K562 (cell line): ENCODE data around the gene ENSA. TPM values are rescaled to one million over a fixed set of nuclear protein-coding genes. Genes with fewer than 3 reads are reported as not detected.

Experiments used
- ATAC-seq: fragments of 200-7000 bp; cut with Tn5 transposase; 3 replicates; pipeline ENCODE4 v1.9.1; 2020; ENCODE audit warnings: moderate library complexity
- BruUV-seq: library from RNA; stranded (reverse); fragments of 400-500 nt; replicated peaks from 2 replicates; lab custom pipeline; 2021; lab: Mats Ljungman, UMichigan
- CTCF ChIA-PET: fragments of 300-600 bp; formaldehyde crosslinking; extraction: SDS; loops from one replicate; lab custom pipeline; 2021; ENCODE audit warnings: low intra/inter-chr PET ratio; lab: Yijun Ruan, JAX
- POLR2A ChIA-PET: fragments of 300-600, 350-650 bp; sonication (Branson Sonifier 250); formaldehyde crosslinking; extraction: SDS; loops from one replicate; lab custom pipeline; 2021; ENCODE audit warnings: antibody characterized with exemption, inconsistent platforms; lab: Yijun Ruan, JAX
- DNase-seq, 4 experiments: peaks; one replicate each; pipeline versions ENCODE4 v3.0.0 to v3.0.0-alpha.2; 2011 to 2018; ENCODE audit warnings: low spot score in 3 of 4, mixed read lengths in 3 of 4; ENCODE audit errors: extremely low read depth in 1 of 4
- FAIRE-seq: peaks from 2 replicates; lab custom pipeline; 2011; peaks lifted over from hg19 to GRCh38; lab: Jason Lieb, UNC
- H2AFZ ChIP-seq: 2 replicates; pipeline ENCODE4 v1.6.0; 2011; ENCODE audit warnings: low read depth, low read length, control low read depth, inconsistent platforms
- H3K27ac ChIP-seq: fragments of 200-600 bp; 3 replicates; pipeline ENCODE4 v1.8.0; 2011; ENCODE audit warnings: low read depth, mild to moderate bottlenecking, control low read depth, inconsistent platforms, low read length, moderate library complexity, mixed read lengths; ENCODE audit errors: extremely low read depth
- H3K27me3 ChIP-seq, 2 experiments: fragments of 300-600 bp in 1 of 2; 2 replicates in 1 of 2; 3 replicates in 1 of 2; pipeline versions ENCODE4 v1.6.0 to v1.8.0; 2011; ENCODE audit warnings: inconsistent platforms in 2 of 2, low read length in 2 of 2, mild to moderate bottlenecking in 1 of 2, mixed read lengths in 1 of 2, moderate library complexity in 1 of 2; ENCODE audit not compliant: control insufficient read depth in 2 of 2, insufficient read depth in 2 of 2
- H3K36me3 ChIP-seq: fragments of 300-600 bp; 3 replicates; pipeline ENCODE4 v1.8.0; 2011; ENCODE audit warnings: mild to moderate bottlenecking, low read length, inconsistent platforms; ENCODE audit not compliant: control insufficient read depth, insufficient read depth
- H3K4me1 ChIP-seq, 2 experiments: fragments of 200-600 bp in 1 of 2; replicated peaks in 1 of 2; 2 replicates in 1 of 2; 3 replicates in 1 of 2; pipeline versions ENCODE4 v1.5.1 to v1.8.0; 2011; ENCODE audit warnings: inconsistent platforms in 2 of 2, low read length in 2 of 2, mild to moderate bottlenecking in 1 of 2, mixed read lengths in 1 of 2, moderate library complexity in 1 of 2; ENCODE audit not compliant: control insufficient read depth in 2 of 2, insufficient read depth in 2 of 2
- H3K4me2 ChIP-seq: 2 replicates; pipeline ENCODE4 v1.6.1; 2011; ENCODE audit warnings: low read length, control low read depth, inconsistent platforms, mixed read lengths; ENCODE audit not compliant: insufficient read depth
- H3K4me3 ChIP-seq: fragments of 200-600 bp; sonication (generic), shearing (Covaris generic); 2 replicates; pipeline ENCODE4 v1.5.1; 2016; ENCODE audit warnings: control low read depth, inconsistent platforms
- H3K79me2 ChIP-seq: fragments of 200-600 bp; 3 replicates; pipeline ENCODE4 v1.8.0; 2011; ENCODE audit warnings: low read length, inconsistent platforms; ENCODE audit not compliant: control insufficient read depth, insufficient read depth
- H3K9ac ChIP-seq, 2 experiments: 2 replicates each; pipeline versions ENCODE4 v1.6.0 to v1.6.1; 2011; ENCODE audit warnings: low read depth in 2 of 2, low read length in 2 of 2, control low read depth in 1 of 2, inconsistent platforms in 1 of 2, mild to moderate bottlenecking in 1 of 2, mixed read lengths in 1 of 2; ENCODE audit not compliant: insufficient read depth in 1 of 2
- H3K9me1 ChIP-seq: one replicate; pipeline ENCODE4 v1.6.0; 2011; ENCODE audit warnings: inconsistent platforms, mild to moderate bottlenecking, low read length, moderate library complexity; ENCODE audit not compliant: control insufficient read depth, insufficient read depth
- H3K9me3 ChIP-seq: replicated peaks from 2 replicates; pipeline ENCODE4 v1.5.1; 2011; ENCODE audit warnings: low read depth, low read length, inconsistent platforms; ENCODE audit not compliant: control insufficient read depth, insufficient read depth
- H4K20me1 ChIP-seq: replicated peaks from 2 replicates; pipeline ENCODE4 v1.6.1; 2011; ENCODE audit warnings: low read length, inconsistent platforms, mixed read lengths; ENCODE audit not compliant: control insufficient read depth, insufficient read depth
- KDM4B ChIP-seq, 2 experiments: fragments of 450-650 bp in 1 of 2; sonication (generic) in 1 of 2; IDR thresholded peaks; 2 replicates each; pipeline ENCODE4 v1.6.1; 2016 to 2017; ENCODE audit warnings: borderline replicate concordance in 2 of 2, antibody characterized with exemption in 1 of 2, low read depth in 1 of 2, mild to moderate bottlenecking in 1 of 2
- MCM5 ChIP-seq: fragments of 450-650 bp; IDR thresholded peaks from 2 replicates; pipeline ENCODE4 v1.6.1; 2016; ENCODE audit warnings: low read depth
- MECOM ChIP-seq: fragments of 250-450 bp; sonication (Bioruptor Pico); IDR thresholded peaks from 2 replicates; pipeline ENCODE4 v1.8.0; 2022; ENCODE audit warnings: inconsistent platforms
- PTRF ChIP-seq: fragments of 450-650 bp; IDR thresholded peaks from 2 replicates; pipeline ENCODE4 v1.6.1; 2016; ENCODE audit warnings: mild to moderate bottlenecking, missing genetic modification characterization, missing compliant biosample characterization
- RBFOX2 ChIP-seq: fragments of 200-400 bp; formaldehyde crosslinking; IDR thresholded peaks from 2 replicates; pipeline ENCODE4 v1.6.1; 2017; ENCODE audit warnings: low read depth, mild to moderate bottlenecking, low read length, moderate library complexity
- RFX7 ChIP-seq: fragments of 250-450 bp; sonication (Bioruptor Pico); IDR thresholded peaks from 2 replicates; pipeline ENCODE4 v1.5.1; 2021; ENCODE audit warnings: mild to moderate bottlenecking
- SNIP1 ChIP-seq: fragments of 450-650 bp; IDR thresholded peaks from 2 replicates; pipeline ENCODE4 v1.7.1; 2017; ENCODE audit warnings: low read depth, mild to moderate bottlenecking
- TEAD1 ChIP-seq, 2 experiments: fragments of 450-650 bp in 1 of 2; sonication (generic) in 1 of 2; formaldehyde crosslinking; IDR thresholded peaks; 2 replicates each; pipeline versions ENCODE4 v1.4.0 to v1.8.0; 2020 to 2022; ENCODE audit warnings: mild to moderate bottlenecking in 2 of 2, missing genetic modification reagents in 1 of 2
- ZBTB12 ChIP-seq: fragments of 250-450 bp; sonication (Bioruptor Pico); IDR thresholded peaks from 2 replicates; pipeline ENCODE4 v1.4.0; 2020
- ZBTB8A ChIP-seq: fragments of 450-650 bp; IDR thresholded peaks from 2 replicates; pipeline ENCODE4 v1.6.1; 2018; ENCODE audit warnings: mild to moderate bottlenecking, moderate library complexity; ENCODE audit not compliant: partially characterized antibody
- ZNF140 ChIP-seq: fragments of 250-450 bp; sonication (Bioruptor Pico); IDR thresholded peaks from 2 replicates; pipeline ENCODE4 v1.8.0; 2021; ENCODE audit warnings: moderate library complexity, mild to moderate bottlenecking, inconsistent platforms
- ZNF253 ChIP-seq: fragments of 250-450 bp; sonication (Bioruptor Pico); conservative IDR thresholded peaks from 2 replicates; pipeline ENCODE4 v1.6.1; 2021; ENCODE audit warnings: mild to moderate bottlenecking
- ZNF764 ChIP-seq: fragments of 250-450 bp; sonication (Bioruptor Pico); IDR thresholded peaks from 2 replicates; pipeline ENCODE4 v1.4.0; 2020; ENCODE audit warnings: low read depth, mild to moderate bottlenecking, moderate library complexity
- WGBS: fragments of 100-300 bp; shearing (Covaris generic); methylation state at CpG from one replicate; pipeline ENCODE4 v1.1.6; 2016; ENCODE audit warnings: low coverage, mixed read lengths; ENCODE audit not compliant: insufficient coverage; ENCODE audit errors: missing lambda C conversion rate; 5-methylcytosine and 5-hydroxymethylcytosine counted together
- in situ Hi-C: fragments of 300-500 bp; cut with MboI; formaldehyde crosslinking; loops from 4 replicates; pipeline ENCODE4 v1.15.0; 2018; ENCODE audit warnings: inconsistent platforms, mixed read lengths
- intact Hi-C: fragments of 100-400 bp; cut with micrococcal nuclease; formaldehyde crosslinking; loops from 2 replicates; pipeline ENCODE4 v1.14.2; 2022
- polyA plus RNA-seq, 8 experiments: library from polyadenylated mRNA; depleted of rRNA in 4 of 8; stranded (reverse) in 5 of 8; unstranded in 3 of 8; fragments of >200 nt; fragmentation: Nextera tagmentation in 2 of 8; fragmentation: Illumina TruSeq in 1 of 8; extraction: Ambion mirVana in 2 of 8; extraction: Trizol in 1 of 8; gene quantifications; 2 replicates each; pipeline versions ENCODE4 v1.2.1 to v1.2.3, GENCODE V29; 2011 to 2014; ENCODE audit warnings: inconsistent platforms in 1 of 8, missing spikeins in 1 of 8
- total RNA-seq, 7 experiments: library from RNA; depleted of rRNA in 6 of 7; stranded (reverse); fragments of >200 nt in 6 of 7; fragmentation: Illumina TruSeq in 2 of 7; extraction: Trizol in 2 of 7; gene quantifications; 2 replicates each; pipeline versions ENCODE4 v1.2.1 to v1.2.3, GENCODE V29; 2011 to 2021; ENCODE audit warnings: low replicate concordance in 1 of 7
- TF ChIP-seq, protein P1 (sequence below): sonication (generic); formaldehyde crosslinking; IDR thresholded peaks from 2 replicates; pipeline ENCODE4 v1.8.0; 2022; ENCODE audit warnings: mild to moderate bottlenecking, missing genetic modification reagents
- TF ChIP-seq, protein P2 (sequence below): fragments of 200-800 bp; sonication (Bioruptor generic); IDR thresholded peaks from 2 replicates; pipeline ENCODE4 v1.6.1; 2017; ENCODE audit warnings: missing genetic modification characterization, missing compliant biosample characterization
- TF ChIP-seq, protein P3 (sequence below), 3 experiments: fragments of 200-800 bp in 1 of 3; fragments of 250-450 bp in 1 of 3; fragments of 450-650 bp in 1 of 3; sonication (Bioruptor Pico) in 1 of 3; sonication (Bioruptor generic) in 1 of 3; formaldehyde crosslinking in 1 of 3; IDR thresholded peaks; 2 replicates each; pipeline versions ENCODE4 v1.6.1 to v1.8.0; 2016 to 2022; ENCODE audit warnings: mild to moderate bottlenecking in 2 of 3, missing genetic modification characterization in 2 of 3, missing compliant biosample characterization in 1 of 3, moderate library complexity in 1 of 3

The ENSA gene
- total and polyA plus RNA-seq, 9 of the 15 experiments (the other 6 are each of a cell fraction or from before 2014, with no cell fraction given): 68.1 to 605 (median 188) TPM

DNA sequence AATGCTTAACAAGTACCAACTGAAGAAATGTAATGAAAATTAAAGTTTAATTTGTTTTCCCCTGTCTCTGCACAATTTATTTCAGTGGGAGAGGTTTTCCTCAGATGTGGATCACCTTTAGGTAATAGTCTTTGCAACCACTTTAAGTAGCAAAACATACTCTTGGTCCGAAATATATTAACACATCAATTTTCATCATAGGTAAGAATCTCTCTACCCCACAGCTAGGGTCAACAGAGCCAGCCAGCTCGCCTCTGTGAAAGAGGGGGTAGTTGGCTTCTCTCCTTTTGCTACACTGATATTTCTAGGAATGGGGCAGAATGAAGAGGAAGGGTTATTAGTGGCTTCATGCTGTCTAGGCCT, 25.2 kb downstream of the ENSA start:
- Histone ChIP-seq H3K4me2 (peak overlapping the region; percentile 43), H3K27ac (peak overlapping the region; percentile 86), H3K27me3 (no peaks in the 10 kb centered on the region), H3K36me3 (no peaks in the 10 kb centered on the region; the same call in 1 of the 3 replicates), H3K9ac (peak overlapping the region in 1 of 2 experiments; percentile 51; a peak in 2 of 4 replicates), H3K4me1 (peaks cover 11 to 17% of the 10 kb centered on the region in 2 experiments; a peak in 4 of 5 replicates), H3K4me3 (no peak overlapping the region), H4K20me1 (no peaks in the 10 kb centered on the region), H2AFZ (peak overlapping the region; percentile 56), H3K9me1 (no peaks in the 10 kb centered on the region), H3K9me3 (no peaks in the 10 kb centered on the region), H3K79me2 (no peaks in the 10 kb centered on the region)
- TSS peak; percentile 52 for BruUV-seq
- FAIRE-seq (no peak), ATAC-seq (no peak), DNase-seq (no peak)
- ChIA-PET POLR2A (interaction anchor here (0.5 to 4.9 kb wide), 9 partner anchors 11 to 562 kb away, joined by 3 to 22 read pairs (median 4); partner anchors contain the start of genes LYSMD1, MCL1 and SCNM1), CTCF (no interaction called here)
- intact Hi-C loops (no loop called here), in situ Hi-C loops (no loop called here)
- 53% methylated on average over 2 of the region's 2 CpGs for WGBS
- TF ChIP-seq TEAD1 (CRISPR knock-in tag; IDR thresholded peaks at IDR 0.05): no peak
- no peak for TF ChIP-seq ZBTB12 (CRISPR knock-in tag)
- TF ChIP-seq, protein P1, sequence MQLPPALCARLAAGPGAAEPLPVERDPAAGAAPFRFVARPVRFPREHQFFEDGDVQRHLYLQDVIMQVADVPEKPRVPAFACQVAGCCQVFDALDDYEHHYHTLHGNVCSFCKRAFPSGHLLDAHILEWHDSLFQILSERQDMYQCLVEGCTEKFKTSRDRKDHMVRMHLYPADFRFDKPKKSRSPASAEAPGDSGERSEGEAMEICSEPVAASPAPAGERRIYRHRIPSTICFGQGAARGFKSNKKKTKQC (CRISPR knock-in tag): no peak
- no peak for TF ChIP-seq PTRF (tag)
- TF ChIP-seq KDM4B (IDR thresholded peaks at IDR 0.05; ENCODE audit: borderline replicate concordance in 2 of 2, low read depth in 1 of 2): no peak
- no peak for TF ChIP-seq ZNF253
- peak; percentile 53 for TF ChIP-seq RBFOX2
- TF ChIP-seq, protein P2, sequence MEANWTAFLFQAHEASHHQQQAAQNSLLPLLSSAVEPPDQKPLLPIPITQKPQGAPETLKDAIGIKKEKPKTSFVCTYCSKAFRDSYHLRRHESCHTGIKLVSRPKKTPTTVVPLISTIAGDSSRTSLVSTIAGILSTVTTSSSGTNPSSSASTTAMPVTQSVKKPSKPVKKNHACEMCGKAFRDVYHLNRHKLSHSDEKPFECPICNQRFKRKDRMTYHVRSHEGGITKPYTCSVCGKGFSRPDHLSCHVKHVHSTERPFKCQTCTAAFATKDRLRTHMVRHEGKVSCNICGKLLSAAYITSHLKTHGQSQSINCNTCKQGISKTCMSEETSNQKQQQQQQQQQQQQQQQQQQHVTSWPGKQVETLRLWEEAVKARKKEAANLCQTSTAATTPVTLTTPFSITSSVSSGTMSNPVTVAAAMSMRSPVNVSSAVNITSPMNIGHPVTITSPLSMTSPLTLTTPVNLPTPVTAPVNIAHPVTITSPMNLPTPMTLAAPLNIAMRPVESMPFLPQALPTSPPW (CRISPR knock-in tag): peak; percentile 10; the same call in 1 of the 2 replicates
- no peak for TF ChIP-seq ZNF140 (CRISPR knock-in tag)
- no peak for TF ChIP-seq ZBTB8A
- TF ChIP-seq MECOM (CRISPR knock-in tag): 0 out of 2 replicates have a peak, but pooled peaks have one; percentile 32
- TF ChIP-seq, protein P3, sequence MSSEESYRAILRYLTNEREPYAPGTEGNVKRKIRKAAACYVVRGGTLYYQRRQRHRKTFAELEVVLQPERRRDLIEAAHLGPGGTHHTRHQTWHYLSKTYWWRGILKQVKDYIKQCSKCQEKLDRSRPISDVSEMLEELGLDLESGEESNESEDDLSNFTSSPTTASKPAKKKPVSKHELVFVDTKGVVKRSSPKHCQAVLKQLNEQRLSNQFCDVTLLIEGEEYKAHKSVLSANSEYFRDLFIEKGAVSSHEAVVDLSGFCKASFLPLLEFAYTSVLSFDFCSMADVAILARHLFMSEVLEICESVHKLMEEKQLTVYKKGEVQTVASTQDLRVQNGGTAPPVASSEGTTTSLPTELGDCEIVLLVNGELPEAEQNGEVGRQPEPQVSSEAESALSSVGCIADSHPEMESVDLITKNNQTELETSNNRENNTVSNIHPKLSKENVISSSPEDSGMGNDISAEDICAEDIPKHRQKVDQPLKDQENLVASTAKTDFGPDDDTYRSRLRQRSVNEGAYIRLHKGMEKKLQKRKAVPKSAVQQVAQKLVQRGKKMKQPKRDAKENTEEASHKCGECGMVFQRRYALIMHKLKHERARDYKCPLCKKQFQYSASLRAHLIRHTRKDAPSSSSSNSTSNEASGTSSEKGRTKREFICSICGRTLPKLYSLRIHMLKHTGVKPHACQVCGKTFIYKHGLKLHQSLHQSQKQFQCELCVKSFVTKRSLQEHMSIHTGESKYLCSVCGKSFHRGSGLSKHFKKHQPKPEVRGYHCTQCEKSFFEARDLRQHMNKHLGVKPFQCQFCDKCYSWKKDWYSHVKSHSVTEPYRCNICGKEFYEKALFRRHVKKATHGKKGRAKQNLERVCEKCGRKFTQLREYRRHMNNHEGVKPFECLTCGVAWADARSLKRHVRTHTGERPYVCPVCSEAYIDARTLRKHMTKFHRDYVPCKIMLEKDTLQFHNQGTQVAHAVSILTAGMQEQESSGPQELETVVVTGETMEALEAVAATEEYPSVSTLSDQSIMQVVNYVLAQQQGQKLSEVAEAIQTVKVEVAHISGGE (CRISPR knock-in tag; IDR thresholded peaks at IDR 0.05): no peak
- no peak for TF ChIP-seq SNIP1
- TF ChIP-seq MCM5: no peak
- TF ChIP-seq ZNF764 (CRISPR knock-in tag): no peak
- no peak for TF ChIP-seq RFX7 (CRISPR knock-in tag)
